ENCODE results near the gene VPS8.

The VPS8 gene

GRCh38 chr3:184811999-184812661, at the start of gene VPS8:
Gene VPS8, plus strand, starts transcription at chr3:184812166. Its CDS starts 12,467 bp downstream, at chr3:184824633.
- DNase-seq (ENCODE audit: low read depth) = peak; percentile 93

- DNase-seq (ENCODE audit: low read depth) = no peak
Observed at GRCh38 chr3:184764191-184764590, 47.8 kb upstream of the VPS8 start.

GRCh38 chr3:184765047-184765729, 46.8 kb upstream of the VPS8 start:
- no peak for DNase-seq (ENCODE audit: low read depth)

GRCh38 chr3:184765730-184766074, 46.3 kb upstream of the VPS8 start:
- DNase-seq (ENCODE audit: low read depth) = no peak

GRCh38 chr3:184766555-184767261, 45.3 kb upstream of the VPS8 start:
- no peak for DNase-seq (ENCODE audit: low read depth)

- DNase-seq (ENCODE audit: low read depth) = no peak
Observed at GRCh38 chr3:184767377-184767776, 44.6 kb upstream of the VPS8 start.

- DNase-seq (ENCODE audit: low read depth) = no peak
Observed at GRCh38 chr3:184769382-184770170, 42.4 kb upstream of the VPS8 start.

- no peak for DNase-seq (ENCODE audit: low read depth)
Observed at GRCh38 chr3:184770541-184770940, 41.4 kb upstream of the VPS8 start.

GRCh38 chr3:184771301-184772127, 40.5 kb upstream of the VPS8 start:
- DNase-seq (ENCODE audit: low read depth) = no peak

GRCh38 chr3:184772667-184773272, 39.2 kb upstream of the VPS8 start:
- DNase-seq (ENCODE audit: low read depth) = no peak

GRCh38 chr3:184773283-184774186, 38.4 kb upstream of the VPS8 start:
- DNase-seq (ENCODE audit: low read depth) = no peak

GRCh38 chr3:184776916-184777315, 35.0 kb upstream of the VPS8 start:
- DNase-seq (ENCODE audit: low read depth) = no peak

GRCh38 chr3:184777566-184778356, 34.2 kb upstream of the VPS8 start:
- peak; percentile 22 for DNase-seq (ENCODE audit: low read depth)

GRCh38 chr3:184778426-184779332, 33.3 kb upstream of the VPS8 start:
- DNase-seq (ENCODE audit: low read depth) = no peak

GRCh38 chr3:184780981-184781515, 30.9 kb upstream of the VPS8 start:
- DNase-seq (ENCODE audit: low read depth) = no peak

GRCh38 chr3:184781801-184782200, 30.2 kb upstream of the VPS8 start:
- DNase-seq (ENCODE audit: low read depth) = no peak

GRCh38 chr3:184783319-184783718, 28.6 kb upstream of the VPS8 start:
- no peak for DNase-seq (ENCODE audit: low read depth)
